GM12864 (cell line): Measurements from ENCODE around the gene CDH12.

Experiments used
- DNase-seq: peaks from one replicate; pipeline ENCODE4 v3.0.0-alpha.2; 2011; ENCODE audit warnings: low read depth
- H3K4me3 ChIP-seq: 2 replicates; pipeline ENCODE4 v1.5.1; 2011; ENCODE audit warnings: mild to moderate bottlenecking, low read depth, low read length, control low read depth
- CTCF ChIP-seq: IDR thresholded peaks from 2 replicates; pipeline ENCODE4 v1.5.1; 2011; ENCODE audit warnings: low read depth, mild to moderate bottlenecking, moderate library complexity, low read length, control low read depth, inconsistent platforms; ENCODE audit errors: missing control alignments

The CDH12 gene

GRCh38 chr5:22852807-22853660 is at the start of gene CDH12:
Gene CDH12, minus strand, starts transcription at chr5:22853344.
- H3K4me3 ChIP-seq = no peak within 1 kb of the TSS
- no peak for DNase-seq

GRCh38 chr5:22901885-22902284 is 48.7 kb upstream of the CDH12 start:
- TF ChIP-seq CTCF = no peak
- no peak overlapping the region for H3K4me3 ChIP-seq
- DNase-seq = no peak

More at GRCh38 chr5:22852807-22853660, at the start of gene CDH12:
- no peak for TF ChIP-seq CTCF

GRCh38 chr5:22900801-22901310 is 47.7 kb upstream of the CDH12 start:
- no peak for TF ChIP-seq CTCF
- DNase-seq = no peak

GRCh38 chr5:22899341-22899740 is 46.2 kb upstream of the CDH12 start:
- no peak for TF ChIP-seq CTCF
- no peak for DNase-seq
- no peak overlapping the region for H3K4me3 ChIP-seq

More at GRCh38 chr5:22900801-22901310, 47.7 kb upstream of the CDH12 start:
- H3K4me3 ChIP-seq = no peak overlapping the region

GRCh38 chr5:22896152-22896551 is 43.0 kb upstream of the CDH12 start:
- no peak for DNase-seq
- no peak overlapping the region for H3K4me3 ChIP-seq
- TF ChIP-seq CTCF = no peak

GRCh38 chr5:22892441-22892840 is 39.3 kb upstream of the CDH12 start:
- DNase-seq = no peak
- no peak overlapping the region for H3K4me3 ChIP-seq
- no peak for TF ChIP-seq CTCF

- H3K4me3 ChIP-seq = no peak overlapping the region
- no peak for TF ChIP-seq CTCF
- DNase-seq = no peak
These were observed 36.6 kb upstream of the CDH12 start for GRCh38 chr5:22889720-22890119.
